ENCODE measurements around the gene KYNU. TPM values are rescaled to one million over a fixed set of nuclear protein-coding genes. Genes with fewer than 3 reads are reported as not detected.
A peak's percentile ranks its signal among the peaks of the same experiment; 100 is the strongest.

KYNU gene
- total and polyA plus RNA-seq, 2 of the 13 experiments (the other 11 are each of a cell fraction or from before 2014, with no cell fraction given) = 21.9 to 68.6 TPM

DNA sequence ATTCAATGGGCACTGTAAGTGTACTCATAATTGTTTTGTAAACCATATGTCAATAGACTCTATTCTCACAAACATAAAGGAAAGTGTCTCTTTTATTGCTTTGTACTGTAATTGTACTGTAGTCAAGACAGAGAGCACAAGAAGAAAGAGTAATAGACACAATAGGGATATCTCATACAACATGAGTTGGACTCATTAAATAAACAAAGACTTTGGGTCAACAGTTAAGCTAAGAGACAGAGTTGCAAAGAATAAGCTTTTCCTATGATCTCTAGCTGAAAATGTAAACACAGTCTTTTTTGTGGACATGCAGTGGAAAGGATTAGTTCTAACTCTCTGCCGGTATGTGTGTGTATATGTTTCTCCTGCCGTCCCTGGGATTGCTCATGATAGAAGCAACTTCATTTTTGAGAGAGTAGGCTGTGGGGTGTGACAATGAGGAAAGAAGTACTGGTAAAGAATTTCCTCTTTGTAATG is 13.9 kb upstream of the KYNU start (continued):
- TF ChIP-seq ZFP90 (CRISPR knock-in tag; IDR thresholded peaks at IDR 0.05; ENCODE audit: borderline replicate concordance) (no peak), REL (CRISPR knock-in tag; conservative IDR thresholded peaks at IDR 0.05) (no peak), KAT8 (CRISPR knock-in tag; IDR thresholded peaks at IDR 0.05) (peak; percentile 80), MLXIP (CRISPR knock-in tag; IDR thresholded peaks at IDR 0.05; ENCODE audit: borderline replicate concordance) (no peak), ZMYM4 (CRISPR knock-in tag; IDR thresholded peaks at IDR 0.05) (peak; percentile 85), NCOA5 (CRISPR knock-in tag; IDR thresholded peaks at IDR 0.05) (no peak), KLF9 (CRISPR knock-in tag; IDR thresholded peaks at IDR 0.05; ENCODE audit: low read depth) (no peak; the same call in 1 of the 2 replicates), SMYD3 (CRISPR knock-in tag; IDR thresholded peaks at IDR 0.05) (no peak), HNRNPK (IDR thresholded peaks at IDR 0.05; ENCODE audit: low read depth, low read length, poor library complexity, severe bottlenecking) (no peak), PHB2 (IDR thresholded peaks at IDR 0.05; ENCODE audit: partially characterized antibody) (no peak), MTERF4 (CRISPR knock-in tag; IDR thresholded peaks at IDR 0.05) (no peak), PCBP2 (optimal IDR thresholded peaks at IDR 0.05; ENCODE audit: low read depth, low read length, poor library complexity, severe bottlenecking) (no peak), SRSF1 (optimal IDR thresholded peaks at IDR 0.05; ENCODE audit: low read depth, low read length) (no peak), HNRNPUL1 (IDR thresholded peaks at IDR 0.05; ENCODE audit: low read depth, low read length) (no peak)
- TF ChIP-seq, protein P1, sequence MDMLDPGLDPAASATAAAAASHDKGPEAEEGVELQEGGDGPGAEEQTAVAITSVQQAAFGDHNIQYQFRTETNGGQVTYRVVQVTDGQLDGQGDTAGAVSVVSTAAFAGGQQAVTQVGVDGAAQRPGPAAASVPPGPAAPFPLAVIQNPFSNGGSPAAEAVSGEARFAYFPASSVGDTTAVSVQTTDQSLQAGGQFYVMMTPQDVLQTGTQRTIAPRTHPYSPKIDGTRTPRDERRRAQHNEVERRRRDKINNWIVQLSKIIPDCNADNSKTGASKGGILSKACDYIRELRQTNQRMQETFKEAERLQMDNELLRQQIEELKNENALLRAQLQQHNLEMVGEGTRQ (IDR thresholded peaks at IDR 0.05; ENCODE audit: low read depth, low read length) = no peak
- TF ChIP-seq, protein P1 (CRISPR knock-in tag; IDR thresholded peaks at IDR 0.05; ENCODE audit: borderline replicate concordance) = no peak
- TF ChIP-seq, protein P2, sequence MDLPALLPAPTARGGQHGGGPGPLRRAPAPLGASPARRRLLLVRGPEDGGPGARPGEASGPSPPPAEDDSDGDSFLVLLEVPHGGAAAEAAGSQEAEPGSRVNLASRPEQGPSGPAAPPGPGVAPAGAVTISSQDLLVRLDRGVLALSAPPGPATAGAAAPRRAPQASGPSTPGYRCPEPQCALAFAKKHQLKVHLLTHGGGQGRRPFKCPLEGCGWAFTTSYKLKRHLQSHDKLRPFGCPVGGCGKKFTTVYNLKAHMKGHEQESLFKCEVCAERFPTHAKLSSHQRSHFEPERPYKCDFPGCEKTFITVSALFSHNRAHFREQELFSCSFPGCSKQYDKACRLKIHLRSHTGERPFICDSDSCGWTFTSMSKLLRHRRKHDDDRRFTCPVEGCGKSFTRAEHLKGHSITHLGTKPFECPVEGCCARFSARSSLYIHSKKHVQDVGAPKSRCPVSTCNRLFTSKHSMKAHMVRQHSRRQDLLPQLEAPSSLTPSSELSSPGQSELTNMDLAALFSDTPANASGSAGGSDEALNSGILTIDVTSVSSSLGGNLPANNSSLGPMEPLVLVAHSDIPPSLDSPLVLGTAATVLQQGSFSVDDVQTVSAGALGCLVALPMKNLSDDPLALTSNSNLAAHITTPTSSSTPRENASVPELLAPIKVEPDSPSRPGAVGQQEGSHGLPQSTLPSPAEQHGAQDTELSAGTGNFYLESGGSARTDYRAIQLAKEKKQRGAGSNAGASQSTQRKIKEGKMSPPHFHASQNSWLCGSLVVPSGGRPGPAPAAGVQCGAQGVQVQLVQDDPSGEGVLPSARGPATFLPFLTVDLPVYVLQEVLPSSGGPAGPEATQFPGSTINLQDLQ (CRISPR knock-in tag; IDR thresholded peaks at IDR 0.05) = no peak
- TF ChIP-seq, protein P3, sequence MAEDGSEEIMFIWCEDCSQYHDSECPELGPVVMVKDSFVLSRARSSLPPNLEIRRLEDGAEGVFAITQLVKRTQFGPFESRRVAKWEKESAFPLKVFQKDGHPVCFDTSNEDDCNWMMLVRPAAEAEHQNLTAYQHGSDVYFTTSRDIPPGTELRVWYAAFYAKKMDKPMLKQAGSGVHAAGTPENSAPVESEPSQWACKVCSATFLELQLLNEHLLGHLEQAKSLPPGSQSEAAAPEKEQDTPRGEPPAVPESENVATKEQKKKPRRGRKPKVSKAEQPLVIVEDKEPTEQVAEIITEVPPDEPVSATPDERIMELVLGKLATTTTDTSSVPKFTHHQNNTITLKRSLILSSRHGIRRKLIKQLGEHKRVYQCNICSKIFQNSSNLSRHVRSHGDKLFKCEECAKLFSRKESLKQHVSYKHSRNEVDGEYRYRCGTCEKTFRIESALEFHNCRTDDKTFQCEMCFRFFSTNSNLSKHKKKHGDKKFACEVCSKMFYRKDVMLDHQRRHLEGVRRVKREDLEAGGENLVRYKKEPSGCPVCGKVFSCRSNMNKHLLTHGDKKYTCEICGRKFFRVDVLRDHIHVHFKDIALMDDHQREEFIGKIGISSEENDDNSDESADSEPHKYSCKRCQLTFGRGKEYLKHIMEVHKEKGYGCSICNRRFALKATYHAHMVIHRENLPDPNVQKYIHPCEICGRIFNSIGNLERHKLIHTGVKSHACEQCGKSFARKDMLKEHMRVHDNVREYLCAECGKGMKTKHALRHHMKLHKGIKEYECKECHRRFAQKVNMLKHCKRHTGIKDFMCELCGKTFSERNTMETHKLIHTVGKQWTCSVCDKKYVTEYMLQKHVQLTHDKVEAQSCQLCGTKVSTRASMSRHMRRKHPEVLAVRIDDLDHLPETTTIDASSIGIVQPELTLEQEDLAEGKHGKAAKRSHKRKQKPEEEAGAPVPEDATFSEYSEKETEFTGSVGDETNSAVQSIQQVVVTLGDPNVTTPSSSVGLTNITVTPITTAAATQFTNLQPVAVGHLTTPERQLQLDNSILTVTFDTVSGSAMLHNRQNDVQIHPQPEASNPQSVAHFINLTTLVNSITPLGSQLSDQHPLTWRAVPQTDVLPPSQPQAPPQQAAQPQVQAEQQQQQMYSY (CRISPR knock-in tag; IDR thresholded peaks at IDR 0.05) = no peak

Data from HepG2 (cell line).